ENCODE data around the gene SYNPR.

Gene SYNPR

DNA sequence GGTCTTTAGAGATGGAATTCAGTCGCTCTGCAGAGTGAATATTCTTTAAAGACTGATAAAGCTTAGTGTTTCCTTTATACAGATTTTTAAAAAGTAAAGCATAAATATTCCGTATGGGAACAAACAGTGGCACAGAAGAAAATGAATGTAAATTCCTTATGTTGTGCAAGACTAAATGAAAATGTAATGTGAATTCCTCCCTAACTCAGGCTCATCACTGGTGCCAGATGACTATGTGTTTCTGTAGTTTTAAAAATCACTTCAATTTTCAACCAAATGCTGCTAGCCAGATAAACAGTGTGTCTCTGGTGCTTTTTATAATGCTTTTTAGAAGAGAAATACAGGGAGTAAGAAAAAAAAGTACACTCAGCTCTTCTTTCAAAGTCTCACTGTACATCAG lies 219.5 kb downstream of the SYNPR start:
- no peak for DNase-seq (ENCODE audit: extremely low read depth, insufficient read length)
- TF ChIP-seq, protein P1, sequence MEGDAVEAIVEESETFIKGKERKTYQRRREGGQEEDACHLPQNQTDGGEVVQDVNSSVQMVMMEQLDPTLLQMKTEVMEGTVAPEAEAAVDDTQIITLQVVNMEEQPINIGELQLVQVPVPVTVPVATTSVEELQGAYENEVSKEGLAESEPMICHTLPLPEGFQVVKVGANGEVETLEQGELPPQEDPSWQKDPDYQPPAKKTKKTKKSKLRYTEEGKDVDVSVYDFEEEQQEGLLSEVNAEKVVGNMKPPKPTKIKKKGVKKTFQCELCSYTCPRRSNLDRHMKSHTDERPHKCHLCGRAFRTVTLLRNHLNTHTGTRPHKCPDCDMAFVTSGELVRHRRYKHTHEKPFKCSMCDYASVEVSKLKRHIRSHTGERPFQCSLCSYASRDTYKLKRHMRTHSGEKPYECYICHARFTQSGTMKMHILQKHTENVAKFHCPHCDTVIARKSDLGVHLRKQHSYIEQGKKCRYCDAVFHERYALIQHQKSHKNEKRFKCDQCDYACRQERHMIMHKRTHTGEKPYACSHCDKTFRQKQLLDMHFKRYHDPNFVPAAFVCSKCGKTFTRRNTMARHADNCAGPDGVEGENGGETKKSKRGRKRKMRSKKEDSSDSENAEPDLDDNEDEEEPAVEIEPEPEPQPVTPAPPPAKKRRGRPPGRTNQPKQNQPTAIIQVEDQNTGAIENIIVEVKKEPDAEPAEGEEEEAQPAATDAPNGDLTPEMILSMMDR (IDR thresholded peaks at IDR 0.05; ENCODE audit: insufficient read depth, low read length, poor library complexity, severe bottlenecking): no peak
- H3K4me3 ChIP-seq (replicated peaks; ENCODE audit: low read depth, low read length): no peak overlapping the region

DNA sequence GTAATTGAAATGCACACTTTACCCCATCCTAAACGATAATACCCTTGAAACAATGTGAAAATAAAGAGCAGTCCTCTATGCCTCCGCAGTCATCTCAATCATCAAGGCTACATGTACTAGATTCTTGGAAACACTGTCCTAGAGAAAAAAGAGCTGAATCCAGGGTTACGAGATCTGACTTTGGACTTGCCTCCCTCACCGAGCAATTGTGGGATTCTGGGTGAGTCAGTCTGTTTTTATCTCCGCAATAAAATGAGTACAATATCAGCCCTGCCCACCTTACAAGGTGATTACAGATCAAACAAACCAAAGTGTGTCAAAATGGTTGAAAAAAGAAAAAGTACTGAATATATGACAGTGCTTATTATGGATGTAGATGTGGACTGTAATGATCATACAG lies 222.1 kb downstream of the SYNPR start:
- no peaks in the 10 kb centered on the region for H3K36me3 ChIP-seq (ENCODE audit: control insufficient read depth, insufficient read depth, low read length)
- no peak for DNase-seq (ENCODE audit: extremely low read depth, insufficient read length)
- TF ChIP-seq, protein P1 (IDR thresholded peaks at IDR 0.05; ENCODE audit: insufficient read depth, low read length, poor library complexity, severe bottlenecking): no peak
- H3K27me3 ChIP-seq (replicated peaks; ENCODE audit: control insufficient read depth, insufficient read depth, low read length): no peaks in the 10 kb centered on the region
- no peak overlapping the region for H3K4me3 ChIP-seq (replicated peaks; ENCODE audit: low read depth, low read length)

More for the DNA sequence above, 219.5 kb downstream of the SYNPR start:
- no peaks in the 10 kb centered on the region; the same call in 1 of the 2 replicates for H3K27me3 ChIP-seq (replicated peaks; ENCODE audit: control insufficient read depth, insufficient read depth, low read length)
- H3K36me3 ChIP-seq (ENCODE audit: control insufficient read depth, insufficient read depth, low read length): no peaks in the 10 kb centered on the region

DNA sequence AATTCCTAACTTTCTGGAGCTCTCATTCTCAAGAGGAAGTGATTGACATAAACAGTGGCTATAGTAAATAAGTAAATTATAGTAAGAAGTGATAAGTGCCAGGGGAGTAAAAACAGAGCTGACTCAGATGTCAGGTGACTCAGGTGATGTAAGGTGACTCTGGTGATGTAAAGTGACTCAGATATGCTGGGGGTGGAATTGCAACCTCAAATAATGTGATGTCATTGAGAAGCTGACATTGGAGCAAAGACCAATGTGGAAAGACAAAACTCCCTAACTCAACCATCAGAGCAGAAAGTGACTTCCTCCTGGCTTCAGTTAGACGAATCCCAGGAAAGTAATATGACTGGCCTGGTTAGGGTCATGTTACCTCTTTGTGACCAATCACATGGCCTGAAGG lies 230.2 kb downstream of the SYNPR start:
- Histone ChIP-seq H3K27me3 (replicated peaks; ENCODE audit: control insufficient read depth, insufficient read depth, low read length) (no peaks in the 10 kb centered on the region), H3K36me3 (ENCODE audit: control insufficient read depth, insufficient read depth, low read length) (no peaks in the 10 kb centered on the region), H3K4me3 (replicated peaks; ENCODE audit: low read depth, low read length) (no peak overlapping the region)
- TF ChIP-seq, protein P1 (IDR thresholded peaks at IDR 0.05; ENCODE audit: insufficient read depth, low read length, poor library complexity, severe bottlenecking): no peak
- DNase-seq (ENCODE audit: extremely low read depth, insufficient read length): no peak

DNA sequence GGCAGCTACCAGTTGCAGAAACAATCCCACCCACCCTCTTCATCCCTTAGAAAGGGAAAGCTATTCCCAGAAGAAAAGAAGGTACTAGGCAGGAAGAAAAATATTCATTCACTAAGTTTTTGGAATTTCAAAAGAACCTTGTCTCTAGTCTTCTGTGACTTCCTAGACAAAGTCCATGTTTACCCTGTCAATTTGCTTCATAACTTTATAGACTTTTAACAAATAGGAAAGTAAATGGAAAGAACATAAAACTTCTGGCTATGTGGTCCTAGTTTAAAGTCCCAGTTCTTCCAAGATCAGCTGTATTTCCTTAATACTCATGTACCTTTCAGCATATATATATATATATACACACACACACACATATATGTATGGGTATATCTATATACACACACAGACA lies 230.7 kb downstream of the SYNPR start:
- H3K4me3 ChIP-seq (replicated peaks; ENCODE audit: low read depth, low read length): no peak overlapping the region
- DNase-seq (ENCODE audit: extremely low read depth, insufficient read length): no peak
- TF ChIP-seq, protein P1 (IDR thresholded peaks at IDR 0.05; ENCODE audit: insufficient read depth, low read length, poor library complexity, severe bottlenecking): no peak
- no peaks in the 10 kb centered on the region for H3K27me3 ChIP-seq (replicated peaks; ENCODE audit: control insufficient read depth, insufficient read depth, low read length)
- no peaks in the 10 kb centered on the region for H3K36me3 ChIP-seq (ENCODE audit: control insufficient read depth, insufficient read depth, low read length)

DNA sequence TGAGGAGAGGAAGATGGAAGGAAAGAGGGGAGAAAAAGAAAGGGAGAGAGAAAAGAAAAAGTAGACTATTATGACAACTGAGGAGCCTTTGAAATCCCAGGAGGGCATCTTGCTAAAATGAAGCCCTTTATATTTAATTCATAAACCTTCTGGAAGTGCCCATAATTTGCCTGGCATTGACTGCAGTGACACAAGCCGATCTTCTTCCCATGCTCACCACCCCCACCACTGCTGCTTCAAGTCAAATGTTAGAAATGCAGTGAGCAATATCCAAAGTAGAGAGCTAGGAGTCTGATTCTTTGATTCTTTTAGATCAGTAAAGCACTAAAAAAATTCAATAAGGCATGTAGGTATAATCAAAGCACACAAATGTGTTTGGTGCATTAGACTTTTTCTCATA lies 235.7 kb downstream of the SYNPR start:
- DNase-seq (ENCODE audit: extremely low read depth, insufficient read length): no peak
- H3K4me3 ChIP-seq (replicated peaks; ENCODE audit: low read depth, low read length): no peak overlapping the region
- H3K36me3 ChIP-seq (ENCODE audit: control insufficient read depth, insufficient read depth, low read length): no peaks in the 10 kb centered on the region
- TF ChIP-seq, protein P1 (IDR thresholded peaks at IDR 0.05; ENCODE audit: insufficient read depth, low read length, poor library complexity, severe bottlenecking): no peak
- H3K27me3 ChIP-seq (replicated peaks; ENCODE audit: control insufficient read depth, insufficient read depth, low read length): no peaks in the 10 kb centered on the region

DNA sequence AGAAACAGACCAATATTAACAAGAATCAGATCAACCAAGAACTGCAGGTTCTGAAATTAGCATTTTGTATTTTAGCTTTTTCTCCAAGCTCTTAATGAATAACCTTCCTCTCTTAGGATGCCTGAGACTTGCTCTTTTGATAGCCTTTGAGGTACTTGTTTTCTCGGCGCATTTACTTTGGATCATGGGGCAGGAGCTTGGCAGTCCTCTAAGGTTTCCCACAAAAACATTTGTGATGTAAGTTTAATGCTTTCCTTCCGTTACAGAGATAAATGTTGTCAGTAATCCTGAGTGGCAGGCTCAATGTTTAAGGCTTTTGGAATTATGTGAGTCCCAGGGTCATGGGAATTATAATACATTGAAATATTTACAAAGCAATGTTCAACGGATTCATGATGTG lies 236.6 kb downstream of the SYNPR start:
- no peak overlapping the region for H3K4me3 ChIP-seq (replicated peaks; ENCODE audit: low read depth, low read length)
- H3K36me3 ChIP-seq (ENCODE audit: control insufficient read depth, insufficient read depth, low read length): no peaks in the 10 kb centered on the region
- no peaks in the 10 kb centered on the region for H3K27me3 ChIP-seq (replicated peaks; ENCODE audit: control insufficient read depth, insufficient read depth, low read length)
- TF ChIP-seq, protein P1 (IDR thresholded peaks at IDR 0.05; ENCODE audit: insufficient read depth, low read length, poor library complexity, severe bottlenecking): no peak
- no peak for DNase-seq (ENCODE audit: extremely low read depth, insufficient read length)

Data from GM06990 (cell line).